Activated gamma-delta T cell (primary cell): ENCODE measurements around the gene CRYGN.

Experiments
- DNase-seq: peaks from one replicate; lab custom pipeline; 2025; lab: John Stamatoyannopoulos, UW

The CRYGN gene

DNA sequence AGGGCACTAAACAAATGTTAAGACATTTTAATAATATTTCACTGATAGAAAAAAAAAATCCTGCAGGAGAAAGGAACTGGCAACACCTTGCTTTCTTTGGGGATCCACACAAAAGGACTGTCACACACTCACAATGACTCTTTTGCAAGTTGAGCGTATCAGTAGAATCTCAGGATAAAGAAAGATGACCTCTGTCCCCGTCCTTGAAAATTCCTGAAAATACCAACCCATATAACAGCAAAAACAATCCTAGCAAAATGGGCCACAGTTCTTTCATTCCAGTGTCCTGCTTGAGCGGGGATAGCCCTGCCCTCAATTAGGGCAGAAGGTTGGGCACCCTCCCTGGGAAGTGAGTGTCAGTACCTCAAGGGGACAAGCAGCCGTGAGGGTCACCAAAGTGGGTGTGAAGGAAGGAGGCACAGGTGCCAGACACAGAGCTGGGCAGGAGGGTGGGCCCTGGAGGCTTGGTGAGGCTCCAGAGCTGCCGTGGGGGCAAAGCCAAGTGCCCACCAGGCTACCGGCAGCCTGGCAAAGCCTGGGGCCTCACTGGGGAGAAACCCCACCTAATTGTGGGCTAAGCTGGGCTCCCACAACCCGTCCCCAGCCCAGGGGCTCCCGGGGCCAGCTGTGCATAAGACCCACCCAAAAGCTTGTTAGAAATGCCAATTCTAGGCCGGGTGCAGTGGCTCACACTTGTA is 32.9 kb downstream of the CRYGN start:
- DNase-seq = no peak

DNA sequence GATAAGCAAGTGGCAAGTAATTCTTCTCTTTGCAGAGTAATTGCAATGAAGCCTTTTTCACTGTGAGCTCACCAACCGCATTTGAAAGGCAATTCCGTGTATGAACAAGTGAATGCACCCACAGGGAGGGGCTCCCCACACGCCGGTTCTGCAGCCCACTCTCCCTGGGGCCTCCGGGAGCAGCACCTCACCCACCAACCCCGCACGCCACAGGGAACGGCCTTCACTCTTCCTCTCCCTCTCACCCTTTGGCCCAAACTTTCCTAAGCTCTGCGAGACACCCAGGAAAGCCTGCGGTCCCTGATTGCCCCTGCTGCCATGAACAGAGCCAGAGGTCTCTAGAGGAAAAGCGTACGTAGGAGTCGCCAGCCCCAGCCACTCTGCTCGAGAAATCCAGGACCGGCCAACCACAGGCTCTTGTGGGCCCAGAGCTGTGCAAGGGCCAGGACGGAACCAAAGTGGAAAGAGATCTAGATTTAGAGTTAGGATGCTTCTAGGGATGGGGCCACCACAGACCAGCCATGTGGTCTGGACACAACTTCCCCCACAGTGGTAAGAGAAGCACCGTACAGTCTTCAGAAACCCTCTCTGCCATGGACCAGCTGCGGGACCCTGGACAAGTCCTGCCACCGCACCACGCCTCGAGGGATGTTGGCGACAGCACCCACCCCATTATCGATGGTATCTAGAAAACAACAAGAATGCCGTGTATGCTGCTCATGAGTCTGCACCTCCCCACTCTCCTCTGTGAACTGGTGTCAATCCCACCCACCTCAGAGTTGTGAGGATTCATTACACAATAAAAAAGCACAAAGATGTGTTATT is 33.7 kb downstream of the CRYGN start:
- no peak for DNase-seq

DNA sequence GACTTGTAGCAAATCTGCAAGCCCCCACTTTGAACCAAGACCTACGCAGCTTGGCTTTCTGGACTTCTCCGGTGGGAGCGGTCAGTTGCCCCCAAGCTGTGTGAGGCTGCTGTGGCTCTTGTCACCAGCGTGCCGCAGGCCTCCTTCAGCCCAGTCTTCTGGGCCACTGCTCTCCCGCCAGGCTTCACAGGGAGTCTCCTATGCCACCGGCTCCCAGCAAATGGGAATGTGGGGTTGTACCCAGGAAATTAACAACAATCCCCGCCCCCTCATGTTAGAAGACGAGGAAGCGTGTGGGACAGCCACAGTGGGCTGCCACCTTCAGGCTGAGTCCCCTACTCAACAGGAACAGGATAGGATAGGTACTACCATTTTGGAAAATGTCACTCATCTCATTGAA is 34.4 kb downstream of the CRYGN start:
- no peak for DNase-seq

GRCh38 chr7:151405056-151405455 is 34.9 kb downstream of the CRYGN start:
- no peak for DNase-seq

- no peak for DNase-seq
Measured at GRCh38 chr7:151404216-151405011, 35.5 kb downstream of the CRYGN start.

DNA sequence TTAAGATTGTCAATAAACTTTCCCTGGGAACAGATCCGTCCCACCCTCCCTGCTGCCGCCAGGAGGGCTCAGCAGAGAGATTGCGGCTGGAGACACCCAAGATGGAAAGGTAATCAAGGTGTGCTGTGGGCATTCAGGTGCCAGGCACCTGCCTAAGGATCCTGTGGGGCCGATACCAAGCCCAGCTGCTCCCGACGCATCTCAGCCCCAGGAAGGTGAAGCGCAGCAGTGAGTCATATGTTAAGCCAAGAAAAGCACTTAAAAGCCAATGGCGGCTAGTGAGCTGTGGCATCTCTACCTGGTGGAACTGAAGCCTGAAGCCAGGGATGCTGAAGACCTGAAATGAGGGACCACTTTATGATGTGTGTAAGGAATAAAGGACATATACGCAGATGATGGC is 36.2 kb downstream of the CRYGN start:
- no peak for DNase-seq

- no peak for DNase-seq
Measured at GRCh38 chr7:151402029-151402835, 37.7 kb downstream of the CRYGN start.

DNA sequence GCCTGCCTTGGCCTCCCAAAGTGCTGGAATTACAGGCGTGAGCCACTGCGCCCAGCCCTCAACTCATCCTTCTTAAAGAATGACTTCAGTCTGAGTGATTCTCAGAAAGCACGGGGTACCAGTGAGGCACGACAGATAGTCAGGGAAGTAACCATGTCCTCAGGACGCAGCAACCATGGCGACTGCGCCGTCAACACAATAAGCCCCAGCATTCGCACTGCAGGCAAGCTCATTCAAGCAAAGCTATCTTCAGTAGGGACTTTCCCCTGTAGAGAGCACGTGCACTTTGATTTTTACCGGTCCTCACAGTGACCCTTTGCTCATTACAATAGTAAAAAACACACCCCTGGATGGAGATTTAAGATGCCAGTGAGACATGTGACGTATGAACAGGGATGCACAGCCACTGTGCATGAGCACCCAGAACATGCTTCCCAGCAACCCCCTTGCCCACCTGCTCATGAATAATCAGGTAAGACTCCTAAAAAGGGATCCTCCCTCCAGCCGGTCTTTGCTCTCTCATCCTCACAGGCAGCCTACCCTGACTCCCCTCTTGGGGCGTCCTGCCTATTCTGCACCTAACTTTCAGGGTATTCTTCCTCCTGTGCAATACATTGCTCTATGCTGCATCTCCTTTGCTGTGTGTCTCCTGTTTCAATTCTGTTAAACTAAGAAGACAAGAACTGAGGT is 39.2 kb downstream of the CRYGN start:
- DNase-seq = no peak

GRCh38 chr7:151399906-151400305 is 40.0 kb downstream of the CRYGN start:
- DNase-seq = no peak

GRCh38 chr7:151399305-151399601 is 40.7 kb downstream of the CRYGN start:
- no peak for DNase-seq

DNA sequence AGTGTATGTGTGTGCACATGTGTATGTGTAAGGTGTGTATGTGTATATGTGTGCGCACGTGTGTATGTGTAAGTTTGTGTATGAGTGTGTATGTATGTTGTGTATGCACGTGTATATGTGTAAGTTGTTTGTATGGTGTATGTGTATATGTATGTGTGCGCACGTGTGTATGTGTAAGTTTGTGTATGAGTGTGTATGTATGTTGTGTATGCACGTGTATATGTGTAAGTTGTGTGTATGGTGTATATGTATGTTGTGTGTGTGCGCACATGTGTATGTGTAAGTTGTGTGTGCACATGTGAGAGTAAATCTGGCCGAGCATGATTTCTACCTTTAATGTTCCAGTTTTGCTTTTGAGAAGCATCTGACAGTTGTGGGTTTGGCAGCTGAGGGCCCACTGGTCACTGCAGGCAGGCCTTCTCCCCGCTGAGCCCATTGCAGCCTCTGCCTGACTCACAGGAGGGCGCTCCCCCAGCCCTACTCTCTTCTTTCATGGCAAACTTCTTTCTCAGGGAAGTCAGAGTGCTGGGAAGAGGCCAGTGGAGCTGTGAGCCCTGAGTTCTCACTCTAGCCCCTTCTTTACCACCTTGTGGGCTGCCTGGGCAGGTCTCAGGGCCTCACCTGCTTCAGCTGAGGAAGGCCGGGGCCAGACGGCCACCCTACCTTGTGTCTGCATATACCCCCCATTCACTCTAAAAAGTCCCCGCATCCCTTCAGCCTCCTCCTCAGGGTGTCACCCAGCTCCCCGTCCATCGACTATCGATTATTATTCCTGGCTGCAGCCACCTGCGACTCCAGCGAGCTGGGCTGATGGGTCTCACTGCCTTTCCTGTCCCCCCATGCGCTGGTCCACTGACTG is 41.3 kb downstream of the CRYGN start:
- no peak for DNase-seq

DNA sequence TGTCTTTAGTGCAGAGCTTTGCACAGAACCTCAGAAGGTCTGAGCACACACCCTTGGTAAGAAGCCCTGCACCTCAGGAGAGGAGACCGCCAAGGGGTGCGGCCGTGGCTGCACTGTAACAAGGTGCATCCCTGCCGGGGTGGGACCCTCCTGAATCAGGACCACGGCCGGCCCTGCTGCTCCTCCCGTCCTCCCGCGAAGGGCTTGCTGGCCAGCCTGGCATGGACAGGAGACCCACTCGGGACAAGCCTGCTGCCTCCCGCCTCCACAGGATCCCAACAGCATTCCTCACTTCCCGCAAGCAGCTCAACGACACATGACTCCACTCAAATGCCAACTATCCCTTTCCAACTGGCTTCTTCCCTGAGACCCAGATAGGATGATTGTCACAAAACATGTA is 42.9 kb downstream of the CRYGN start:
- DNase-seq = no peak

DNA sequence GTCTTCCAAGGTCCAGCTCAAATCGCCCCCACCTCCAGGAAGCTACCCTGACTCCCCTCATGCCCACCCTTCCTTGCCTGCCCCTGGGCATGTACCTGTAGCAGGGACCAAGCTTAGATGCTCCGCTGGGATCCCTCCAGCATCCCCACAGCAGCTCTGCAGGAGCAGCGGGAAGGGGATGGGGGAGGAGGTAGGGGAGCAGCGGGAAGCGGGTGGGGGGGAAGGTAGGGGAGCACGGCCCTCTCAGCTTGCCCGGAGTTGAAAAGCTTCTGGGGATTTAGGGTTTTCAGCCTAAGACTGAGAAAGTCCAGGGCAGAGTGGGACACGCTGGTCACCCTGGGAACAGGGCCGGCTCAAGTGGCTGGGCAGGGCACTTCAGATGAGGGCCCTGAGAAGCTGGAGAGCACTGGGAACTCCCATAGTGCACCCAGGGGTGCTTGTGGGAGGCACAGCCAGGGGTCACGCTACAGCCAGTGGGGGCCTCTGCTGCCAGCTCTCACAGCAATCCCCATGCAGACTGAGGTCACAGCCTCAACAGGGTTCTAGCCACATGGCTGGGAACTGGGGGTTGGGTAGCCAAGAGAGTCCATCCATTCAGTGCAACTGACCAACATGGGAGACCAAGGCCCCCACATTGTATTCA is 43.5 kb downstream of the CRYGN start:
- DNase-seq = no peak

GRCh38 chr7:151395036-151395367 is 44.9 kb downstream of the CRYGN start:
- no peak for DNase-seq

- no peak for DNase-seq
Measured at GRCh38 chr7:151394076-151395035, 45.6 kb downstream of the CRYGN start.

- no peak for DNase-seq
Measured at GRCh38 chr7:151393031-151393977, 46.6 kb downstream of the CRYGN start.

DNA sequence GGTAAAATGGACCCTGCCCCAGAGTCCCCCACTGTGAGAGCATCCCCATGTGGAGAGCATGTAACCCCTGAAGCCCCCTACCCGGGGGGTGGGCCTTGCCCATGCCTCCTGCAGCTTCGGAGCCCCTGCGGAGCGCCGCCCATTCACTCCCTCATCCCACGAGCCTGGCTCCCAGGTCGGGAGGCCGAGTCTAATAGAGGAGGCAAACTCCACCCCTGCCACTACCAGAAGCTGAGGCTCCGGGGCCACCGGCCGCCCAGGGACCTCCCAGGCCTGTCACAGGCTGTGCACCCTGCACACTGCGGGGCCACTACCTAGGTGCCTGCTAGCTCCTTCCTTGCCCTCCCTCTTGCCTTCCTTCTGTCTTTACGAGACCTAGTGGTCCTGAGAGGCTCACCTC is 47.5 kb downstream of the CRYGN start:
- no peak for DNase-seq

- DNase-seq = no peak
Measured at GRCh38 chr7:151392002-151392401, 47.9 kb downstream of the CRYGN start.
